ENCODE measurements around the gene SLC27A4.

Gene SLC27A4

GRCh38 chr9:128361986-128362646 lies 21.8 kb downstream of the SLC27A4 start:
- peak overlapping the region; percentile 25 for H3K27ac ChIP-seq (ENCODE audit: insufficient read depth, low read length, poor library complexity, severe bottlenecking)
- DNase-seq, result peak; percentile 36 to 46 (median 45)

GRCh38 chr9:128362774-128363173 lies 22.4 kb downstream of the SLC27A4 start:
- peak overlapping the region; percentile 4 for H3K27ac ChIP-seq (ENCODE audit: insufficient read depth, low read length, poor library complexity, severe bottlenecking)
- H3K36me3 ChIP-seq (ENCODE audit: control insufficient read depth, insufficient read depth, low read length), result no peaks in the 10 kb centered on the region
- no peaks in the 10 kb centered on the region for H3K4me1 ChIP-seq (ENCODE audit: control insufficient read depth, insufficient read depth, low read length, poor library complexity, severe bottlenecking)
- no peak for DNase-seq
- H3K4me3 ChIP-seq (ENCODE audit: insufficient read depth, low read depth, low read length, poor library complexity, severe bottlenecking), result no peak overlapping the region
- H3K27me3 ChIP-seq (replicated peaks; ENCODE audit: control insufficient read depth, insufficient read depth, low read length, poor library complexity, severe bottlenecking), result no peaks in the 10 kb centered on the region
- H3K9me3 ChIP-seq (ENCODE audit: control insufficient read depth, low read length), result no peaks in the 10 kb centered on the region

More at GRCh38 chr9:128361986-128362646, 21.8 kb downstream of the SLC27A4 start:
- Histone ChIP-seq H3K4me3 (ENCODE audit: insufficient read depth, low read depth, low read length, poor library complexity, severe bottlenecking) (peak overlapping the region; percentile 42), H3K36me3 (ENCODE audit: control insufficient read depth, insufficient read depth, low read length) (no peaks in the 10 kb centered on the region), H3K27me3 (replicated peaks; ENCODE audit: control insufficient read depth, insufficient read depth, low read length, poor library complexity, severe bottlenecking) (no peaks in the 10 kb centered on the region), H3K9me3 (ENCODE audit: control insufficient read depth, low read length) (no peaks in the 10 kb centered on the region), H3K4me1 (ENCODE audit: control insufficient read depth, insufficient read depth, low read length, poor library complexity, severe bottlenecking) (no peaks in the 10 kb centered on the region)

- H3K27ac ChIP-seq (ENCODE audit: insufficient read depth, low read length, poor library complexity, severe bottlenecking), result no peak overlapping the region
- no peak overlapping the region for H3K4me3 ChIP-seq (ENCODE audit: insufficient read depth, low read depth, low read length, poor library complexity, severe bottlenecking)
These were observed 25.2 kb downstream of the SLC27A4 start for GRCh38 chr9:128365525-128365924.

GRCh38 chr9:128369024-128369706 lies 28.8 kb downstream of the SLC27A4 start:
- Histone ChIP-seq H3K36me3 (ENCODE audit: control insufficient read depth, insufficient read depth, low read length) (peaks cover 9% of the 10 kb centered on the region), H3K4me1 (ENCODE audit: control insufficient read depth, insufficient read depth, low read length, poor library complexity, severe bottlenecking) (peaks cover 7% of the 10 kb centered on the region), H3K27ac (ENCODE audit: insufficient read depth, low read length, poor library complexity, severe bottlenecking) (no peak overlapping the region), H3K9me3 (ENCODE audit: control insufficient read depth, low read length) (no peaks in the 10 kb centered on the region), H3K4me3 (ENCODE audit: insufficient read depth, low read depth, low read length, poor library complexity, severe bottlenecking) (no peak overlapping the region), H3K27me3 (replicated peaks; ENCODE audit: control insufficient read depth, insufficient read depth, low read length, poor library complexity, severe bottlenecking) (no peaks in the 10 kb centered on the region)
- DNase-seq, result no peak

More at GRCh38 chr9:128365525-128365924, 25.2 kb downstream of the SLC27A4 start:
- Histone ChIP-seq H3K4me1 (ENCODE audit: control insufficient read depth, insufficient read depth, low read length, poor library complexity, severe bottlenecking) (peaks cover 4% of the 10 kb centered on the region), H3K27me3 (replicated peaks; ENCODE audit: control insufficient read depth, insufficient read depth, low read length, poor library complexity, severe bottlenecking) (no peaks in the 10 kb centered on the region), H3K36me3 (ENCODE audit: control insufficient read depth, insufficient read depth, low read length) (no peaks in the 10 kb centered on the region), H3K9me3 (ENCODE audit: control insufficient read depth, low read length) (no peaks in the 10 kb centered on the region)
- DNase-seq, result no peak

- Histone ChIP-seq H3K9me3 (ENCODE audit: control insufficient read depth, low read length) (no peaks in the 10 kb centered on the region), H3K36me3 (ENCODE audit: control insufficient read depth, insufficient read depth, low read length) (peaks cover 17% of the 10 kb centered on the region), H3K4me3 (ENCODE audit: insufficient read depth, low read depth, low read length, poor library complexity, severe bottlenecking) (peak overlapping the region; percentile 74), H3K4me1 (ENCODE audit: control insufficient read depth, insufficient read depth, low read length, poor library complexity, severe bottlenecking) (peaks cover 7% of the 10 kb centered on the region), H3K27me3 (replicated peaks; ENCODE audit: control insufficient read depth, insufficient read depth, low read length, poor library complexity, severe bottlenecking) (no peaks in the 10 kb centered on the region), H3K27ac (ENCODE audit: insufficient read depth, low read length, poor library complexity, severe bottlenecking) (peak overlapping the region; percentile 90)
- no peak for DNase-seq
These were observed 30.0 kb downstream of the SLC27A4 start for GRCh38 chr9:128370367-128370751.

GRCh38 chr9:128370752-128371629 lies 30.7 kb downstream of the SLC27A4 start, which contains the start of gene URM1:
URM1 (plus strand) TSS chr9:128371374; CDS start chr9:128371381, 7 bp downstream.
- Histone ChIP-seq H3K27ac (ENCODE audit: insufficient read depth, low read length, poor library complexity, severe bottlenecking) (peak within 1 kb of the TSS; percentile 90), H3K4me3 (ENCODE audit: insufficient read depth, low read depth, low read length, poor library complexity, severe bottlenecking) (peak within 1 kb of the TSS; percentile 74), H3K27me3 (replicated peaks; ENCODE audit: control insufficient read depth, insufficient read depth, low read length, poor library complexity, severe bottlenecking) (no peaks in the 10 kb centered on the region), H3K9me3 (ENCODE audit: control insufficient read depth, low read length) (no peaks in the 10 kb centered on the region), H3K36me3 (ENCODE audit: control insufficient read depth, insufficient read depth, low read length) (peaks cover 17% of the 10 kb centered on the region), H3K4me1 (ENCODE audit: control insufficient read depth, insufficient read depth, low read length, poor library complexity, severe bottlenecking) (peaks cover 7% of the 10 kb centered on the region)
- peak; percentile 91 to 97 (median 94) for DNase-seq

- H3K27me3 ChIP-seq (replicated peaks; ENCODE audit: control insufficient read depth, insufficient read depth, low read length, poor library complexity, severe bottlenecking), result no peaks in the 10 kb centered on the region
- H3K4me3 ChIP-seq (ENCODE audit: insufficient read depth, low read depth, low read length, poor library complexity, severe bottlenecking), result peak overlapping the region; percentile 74
- peaks cover 17% of the 10 kb centered on the region for H3K36me3 ChIP-seq (ENCODE audit: control insufficient read depth, insufficient read depth, low read length)
- peaks cover 7% of the 10 kb centered on the region for H3K4me1 ChIP-seq (ENCODE audit: control insufficient read depth, insufficient read depth, low read length, poor library complexity, severe bottlenecking)
- H3K9me3 ChIP-seq (ENCODE audit: control insufficient read depth, low read length), result no peaks in the 10 kb centered on the region
- DNase-seq, result no peak
- peak overlapping the region; percentile 90 for H3K27ac ChIP-seq (ENCODE audit: insufficient read depth, low read length, poor library complexity, severe bottlenecking)
These were observed 31.3 kb downstream of the SLC27A4 start for GRCh38 chr9:128371630-128372117.

- Histone ChIP-seq H3K27ac (ENCODE audit: insufficient read depth, low read length, poor library complexity, severe bottlenecking) (peak overlapping the region; percentile 90), H3K36me3 (ENCODE audit: control insufficient read depth, insufficient read depth, low read length) (peaks cover 17% of the 10 kb centered on the region), H3K4me1 (ENCODE audit: control insufficient read depth, insufficient read depth, low read length, poor library complexity, severe bottlenecking) (peaks cover 7% of the 10 kb centered on the region), H3K27me3 (replicated peaks; ENCODE audit: control insufficient read depth, insufficient read depth, low read length, poor library complexity, severe bottlenecking) (no peaks in the 10 kb centered on the region), H3K4me3 (ENCODE audit: insufficient read depth, low read depth, low read length, poor library complexity, severe bottlenecking) (peak overlapping the region; percentile 74), H3K9me3 (ENCODE audit: control insufficient read depth, low read length) (no peaks in the 10 kb centered on the region)
- DNase-seq, result no peak
These were observed 31.9 kb downstream of the SLC27A4 start for GRCh38 chr9:128372188-128372641.

- H3K27me3 ChIP-seq (replicated peaks; ENCODE audit: control insufficient read depth, insufficient read depth, low read length, poor library complexity, severe bottlenecking), result no peaks in the 10 kb centered on the region
- DNase-seq, result no peak
- H3K4me1 ChIP-seq (ENCODE audit: control insufficient read depth, insufficient read depth, low read length, poor library complexity, severe bottlenecking), result peaks cover 7% of the 10 kb centered on the region
- no peak overlapping the region for H3K4me3 ChIP-seq (ENCODE audit: insufficient read depth, low read depth, low read length, poor library complexity, severe bottlenecking)
- no peak overlapping the region for H3K27ac ChIP-seq (ENCODE audit: insufficient read depth, low read length, poor library complexity, severe bottlenecking)
- no peaks in the 10 kb centered on the region for H3K9me3 ChIP-seq (ENCODE audit: control insufficient read depth, low read length)
- peaks cover 18% of the 10 kb centered on the region for H3K36me3 ChIP-seq (ENCODE audit: control insufficient read depth, insufficient read depth, low read length)
These were observed 32.5 kb downstream of the SLC27A4 start for GRCh38 chr9:128372784-128373183.

Measured in effector memory CD4-positive, alpha-beta T cell (primary cell).